Medulla oblongata (tissue), 1 donor: Measurements from ENCODE around the gene POLR1E.
"Not testable (repeated sequence)": the region's sequence is repeated elsewhere in the genome, so short reads cannot be mapped to it uniquely, and the experiment has no call there.

Source experiments
- DNase-seq: peaks from one replicate; pipeline ENCODE4 v3.0.0-alpha.2; 2015; ENCODE audit errors: extremely low spot score

Gene POLR1E

DNA sequence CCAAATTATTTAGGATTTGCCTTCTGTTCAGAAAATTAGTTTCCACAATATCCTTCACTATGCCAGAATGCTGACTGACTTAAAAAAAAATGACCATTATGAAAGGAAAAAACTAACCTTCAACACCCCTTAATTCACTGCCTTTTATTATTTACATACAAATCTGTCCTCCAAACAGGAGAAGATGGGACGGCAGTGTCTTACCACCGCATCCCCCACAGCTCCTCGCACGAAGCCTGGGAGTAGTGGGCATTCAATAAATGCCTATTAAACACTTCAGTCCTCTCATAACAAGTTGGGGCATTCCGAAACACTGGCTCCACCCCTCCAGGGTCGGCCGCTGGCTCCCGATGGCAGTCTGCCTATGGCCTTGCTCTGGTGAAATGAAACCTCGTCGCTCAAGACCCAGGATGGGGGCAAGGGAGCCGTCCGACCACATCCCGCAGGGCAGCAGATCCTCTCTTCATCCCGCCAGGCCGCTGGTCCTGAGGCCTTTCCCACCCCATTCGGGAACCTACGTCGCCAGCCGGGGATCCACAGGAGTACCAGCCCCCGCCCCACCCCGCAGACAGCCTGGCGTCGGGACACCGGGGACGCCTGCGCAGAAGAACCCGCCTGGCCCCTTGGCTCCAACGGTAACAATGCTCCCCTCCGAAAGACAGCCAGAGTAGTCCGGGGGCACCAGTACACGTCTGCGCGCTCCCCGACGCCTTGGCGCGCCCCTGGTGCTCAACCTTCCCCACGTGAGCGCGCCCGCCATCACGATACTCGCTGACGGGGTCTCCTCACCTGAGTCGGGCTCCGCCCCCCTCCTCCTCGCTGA is 21.1 kb upstream of the POLR1E start:
- DNase-seq: peak; percentile 71

DNA sequence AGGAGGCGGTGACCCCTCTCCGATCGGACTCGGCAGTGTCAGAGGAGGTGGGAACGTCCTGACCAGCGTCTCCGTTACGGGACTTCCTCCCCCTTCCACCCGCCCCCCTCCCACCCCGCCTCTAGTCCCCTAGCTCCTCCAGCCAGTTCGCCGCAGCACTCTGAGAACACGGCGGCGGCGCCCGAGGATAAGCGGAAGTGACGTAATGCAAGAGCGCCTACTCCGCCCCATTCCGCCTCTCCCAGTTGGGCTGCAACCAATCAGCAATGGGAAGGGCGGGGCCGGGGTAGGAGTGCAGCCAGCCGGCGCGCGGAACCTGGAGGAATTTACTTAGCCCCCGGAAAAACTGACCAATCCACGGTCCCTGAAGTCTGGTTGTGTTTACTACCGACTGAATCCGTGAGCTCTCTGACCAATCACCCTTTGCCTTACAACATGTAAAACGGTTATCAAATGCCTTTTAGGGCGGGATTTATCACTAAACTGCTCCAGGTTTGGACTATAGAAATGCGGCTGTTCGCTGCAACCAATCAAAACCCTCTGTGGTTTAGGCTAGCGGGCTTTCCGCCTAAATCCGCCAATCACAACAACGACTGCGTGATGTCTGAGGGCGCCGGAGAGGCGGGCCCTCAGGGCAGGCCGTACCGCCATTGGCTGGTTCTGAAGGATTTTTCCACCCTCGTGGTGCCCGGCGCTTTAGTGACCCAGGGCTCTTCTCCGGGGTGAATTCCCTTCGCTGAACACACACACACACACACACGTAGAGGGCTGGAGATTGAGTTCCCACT is 20.3 kb upstream of the POLR1E start, which contains the start of gene ZBTB5:
TSS of gene ZBTB5 (minus strand) at position 202 of the 788 bp plus-strand sequence. CDS start 22,899 bp downstream, outside the sequence.
- peak; percentile 100 for DNase-seq

DNA sequence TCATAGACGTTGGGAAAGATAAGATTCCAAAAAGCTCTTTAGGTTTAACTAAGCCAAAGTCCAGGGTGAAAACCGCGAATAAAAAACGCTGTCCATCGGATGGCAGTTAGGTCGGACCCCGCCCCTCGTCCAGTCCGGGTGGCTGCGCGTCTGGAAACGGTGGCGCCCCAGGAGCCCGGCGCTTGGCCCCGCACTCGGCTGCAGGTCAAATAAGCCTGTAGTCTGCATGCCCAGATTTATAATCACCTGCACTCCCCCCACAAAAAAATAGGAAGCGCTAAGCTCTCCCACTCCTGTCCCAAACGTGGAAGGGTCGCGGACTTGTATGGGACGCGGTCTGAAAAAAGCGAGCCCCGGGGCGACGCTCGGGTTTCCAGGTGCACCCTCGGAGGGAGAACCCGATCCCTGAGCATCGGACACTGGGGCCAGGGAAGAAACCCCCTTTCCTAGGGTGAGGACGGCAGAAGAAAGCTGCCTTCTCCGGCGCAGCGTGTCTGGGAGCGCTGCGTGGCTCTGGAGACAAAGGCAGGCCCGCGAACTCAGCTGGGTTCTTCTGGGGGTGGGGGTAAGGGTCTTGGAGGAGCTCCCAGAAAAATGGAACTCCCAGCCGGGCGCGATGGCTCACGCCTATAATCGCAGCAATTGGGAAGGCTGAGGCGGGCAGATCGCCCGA is 19.6 kb upstream of the POLR1E start:
- peak; percentile 63 for DNase-seq

DNA sequence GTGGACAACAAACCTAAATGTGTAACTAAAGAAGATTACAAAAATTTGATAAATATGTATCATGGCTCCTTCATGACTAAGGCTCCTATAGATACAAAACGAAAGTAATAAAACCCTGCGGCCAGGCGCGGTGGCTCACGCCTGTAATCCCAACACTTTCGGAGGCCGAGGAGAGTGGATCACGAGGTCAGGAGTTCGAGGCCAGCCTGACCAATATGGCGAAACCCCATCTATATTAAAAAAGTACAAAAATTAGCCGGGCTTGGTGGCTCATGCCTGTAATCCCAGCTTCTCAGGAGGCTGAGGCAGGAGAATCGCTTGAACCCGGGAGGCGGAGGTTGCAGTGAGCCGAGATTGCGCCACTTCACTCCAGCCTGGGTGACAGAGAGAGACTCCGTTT is 18.2 kb upstream of the POLR1E start:
- not testable (repeated sequence) for DNase-seq

DNA sequence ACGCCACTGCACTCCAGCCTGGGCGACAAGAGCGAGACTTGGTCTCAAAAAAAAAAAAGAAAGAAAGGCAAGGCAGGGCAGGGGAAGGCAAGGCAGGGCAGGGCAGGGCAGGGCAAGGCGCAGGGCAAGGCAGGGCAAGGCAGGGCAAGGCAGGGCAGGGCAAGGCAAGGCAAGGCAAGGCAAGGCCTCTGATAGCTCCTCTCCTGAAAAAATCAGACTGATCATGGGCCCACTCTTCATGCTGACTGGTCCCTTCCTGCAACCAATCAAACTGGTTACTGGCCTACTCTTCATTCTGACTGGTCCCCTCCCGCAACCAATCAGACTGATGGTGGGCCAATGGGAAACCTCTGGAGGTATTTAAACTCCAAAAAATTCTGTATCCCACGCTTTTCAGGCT is 17.1 kb upstream of the POLR1E start:
- DNase-seq: no peak

DNA sequence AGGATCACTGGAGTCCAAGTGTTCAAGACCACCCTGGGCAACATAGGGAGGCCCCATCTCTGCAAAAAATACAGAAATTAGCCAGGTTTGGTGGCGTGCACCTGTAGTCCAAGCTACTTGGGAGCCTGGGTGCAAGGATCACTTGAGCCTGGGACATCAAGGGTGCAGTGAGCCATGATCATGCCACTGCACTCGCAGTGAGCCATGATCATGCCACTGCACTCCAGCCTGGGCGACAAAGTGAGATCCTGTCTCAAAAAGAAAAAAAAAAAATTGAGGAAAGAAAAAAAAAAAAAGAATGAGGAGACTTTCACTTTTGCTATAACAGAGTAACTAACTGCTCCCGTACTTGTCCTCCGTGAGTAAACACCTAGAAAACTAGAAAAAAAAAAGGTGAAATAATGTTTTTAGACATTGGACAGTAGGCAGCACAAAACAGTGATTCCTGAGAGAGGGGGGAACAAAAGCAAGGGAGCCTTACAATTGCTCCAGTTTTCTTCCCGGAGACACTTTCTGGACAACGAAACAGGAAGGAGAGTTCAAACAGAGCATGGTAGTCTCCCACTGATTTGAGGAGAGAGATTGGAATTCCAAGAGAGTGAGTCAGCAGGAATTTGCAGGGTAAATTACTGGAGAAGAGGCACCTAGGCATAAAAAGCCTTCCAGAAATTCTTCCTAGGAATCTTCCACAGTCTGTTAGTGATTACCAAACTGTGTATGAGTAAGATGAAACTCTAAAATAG is 13.6 kb upstream of the POLR1E start:
- peak; percentile 29 for DNase-seq

DNA sequence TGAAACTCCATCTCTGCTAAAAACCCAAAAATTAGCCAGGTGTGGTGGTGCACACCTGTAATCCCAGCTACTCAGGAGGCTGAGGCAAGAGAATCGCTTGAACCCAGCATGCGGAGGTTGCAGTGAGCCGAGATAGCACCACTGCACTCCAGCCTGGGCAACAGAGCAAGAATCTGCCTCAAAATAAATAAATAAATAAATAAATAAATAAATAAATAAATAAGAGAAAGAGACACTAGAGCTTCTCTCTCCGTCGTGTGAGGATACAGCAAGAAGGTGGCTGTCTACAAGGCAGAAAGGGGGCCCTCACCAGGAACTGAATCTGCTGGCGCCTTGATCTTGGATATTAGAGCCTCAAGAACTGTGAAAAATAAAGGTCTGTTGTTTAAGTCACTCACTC is 11.8 kb upstream of the POLR1E start:
- DNase-seq: not testable (repeated sequence)

DNA sequence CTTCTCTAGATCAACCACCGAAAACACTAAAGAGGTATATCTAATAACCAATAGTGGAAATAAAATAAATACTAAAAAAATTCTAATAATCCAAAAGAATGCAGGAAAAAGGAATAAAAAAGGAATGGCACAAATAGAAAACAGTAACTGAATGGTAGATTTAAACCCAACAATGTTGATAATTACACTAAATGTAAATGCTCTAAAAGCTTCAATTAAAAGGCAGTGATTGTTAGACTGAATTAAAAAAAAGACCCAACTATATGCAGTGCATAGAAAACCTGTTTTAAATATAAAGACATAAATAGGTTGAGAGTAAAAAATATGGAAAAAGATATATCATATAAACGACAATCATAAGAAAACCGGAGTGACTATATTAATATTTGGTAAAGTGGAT is 11.3 kb upstream of the POLR1E start:
- DNase-seq: no peak

DNA sequence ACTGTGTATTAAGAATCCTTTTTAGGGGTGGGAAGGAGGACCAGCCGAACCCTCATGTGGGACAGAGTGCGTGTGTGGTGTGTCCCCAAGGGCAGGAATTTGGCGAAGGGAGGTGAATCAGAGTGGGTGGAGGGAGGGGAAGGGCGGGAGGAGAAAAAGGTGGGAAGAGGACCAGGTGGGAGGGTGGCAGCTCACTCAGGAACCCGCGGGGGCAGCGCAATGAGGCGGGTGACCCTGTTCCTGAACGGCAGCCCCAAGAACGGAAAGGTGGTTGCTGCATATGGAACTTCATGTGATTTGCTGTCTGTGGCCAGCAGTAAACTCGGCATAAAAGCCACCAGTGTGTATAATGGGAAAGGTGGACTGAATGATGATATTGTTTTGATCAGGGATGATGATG is 8.8 kb upstream of the POLR1E start:
- DNase-seq: no peak

DNA sequence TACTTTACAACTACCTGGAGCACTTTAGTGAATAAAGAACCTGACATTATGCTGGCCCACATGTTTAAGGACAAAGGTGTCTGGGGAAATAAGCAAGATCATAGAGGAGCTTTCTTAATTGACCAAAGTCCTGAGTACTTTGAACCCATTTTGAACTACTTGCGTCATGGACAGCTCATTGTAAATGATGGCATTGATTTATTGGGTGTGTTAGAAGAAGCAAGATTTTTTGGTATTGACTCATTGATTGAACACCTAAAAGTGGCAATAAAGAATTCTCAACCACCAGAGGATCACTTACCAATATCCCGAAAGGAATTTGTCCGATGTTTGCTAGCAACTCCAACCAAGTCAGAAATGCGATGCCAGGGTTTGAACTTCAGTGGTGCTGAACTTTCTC is 8.3 kb upstream of the POLR1E start:
- not testable (repeated sequence) for DNase-seq

DNA sequence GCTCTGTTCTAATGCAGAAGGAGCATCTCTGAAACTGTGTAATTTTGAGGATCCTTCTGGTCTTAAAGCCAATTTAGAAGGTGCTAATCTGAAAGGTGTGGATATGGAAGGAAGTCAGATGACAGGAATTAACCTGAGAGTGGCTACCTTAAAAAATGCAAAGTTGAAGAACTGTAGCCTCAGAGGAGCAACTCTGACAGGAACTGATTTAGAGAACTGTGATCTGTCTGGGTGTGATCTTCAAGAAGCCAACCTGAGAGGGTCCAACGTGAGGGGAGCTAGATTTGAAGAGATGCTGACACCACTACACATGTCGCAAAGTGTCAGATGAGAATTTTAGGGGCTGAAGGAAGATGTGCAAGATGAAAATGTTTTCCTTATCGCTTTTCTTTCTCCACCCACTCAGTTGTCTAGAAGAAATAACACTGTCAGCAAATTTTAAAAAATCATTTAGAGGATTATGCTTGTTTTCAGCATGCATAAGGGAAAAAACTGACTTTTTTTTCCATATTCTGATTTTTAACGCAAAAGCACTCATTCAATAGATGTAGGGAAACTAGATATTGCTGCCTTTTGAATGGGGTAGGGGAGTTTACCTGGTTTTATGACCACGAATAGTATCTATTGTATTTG is 7.6 kb upstream of the POLR1E start:
- DNase-seq: not testable (repeated sequence)

DNA sequence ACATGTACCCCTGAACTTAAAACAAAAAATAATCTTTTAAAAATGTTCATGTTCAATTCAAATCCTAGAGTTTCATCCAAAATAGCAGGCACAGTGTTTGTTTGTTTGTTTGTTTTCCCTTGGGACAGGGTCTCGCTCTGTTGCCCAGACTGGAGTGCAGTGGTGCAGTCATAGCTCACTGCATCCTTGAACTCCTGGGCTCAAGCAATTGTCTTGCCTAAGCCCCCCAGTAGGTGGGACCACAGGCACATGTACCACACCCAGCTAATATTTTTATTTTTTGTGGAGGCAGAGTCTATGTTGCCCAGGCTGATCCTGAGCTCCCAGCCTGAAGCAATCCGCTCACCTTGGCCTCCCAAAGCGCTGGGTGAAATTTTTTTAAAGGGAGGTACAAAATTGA is 5.0 kb upstream of the POLR1E start:
- no peak for DNase-seq

DNA sequence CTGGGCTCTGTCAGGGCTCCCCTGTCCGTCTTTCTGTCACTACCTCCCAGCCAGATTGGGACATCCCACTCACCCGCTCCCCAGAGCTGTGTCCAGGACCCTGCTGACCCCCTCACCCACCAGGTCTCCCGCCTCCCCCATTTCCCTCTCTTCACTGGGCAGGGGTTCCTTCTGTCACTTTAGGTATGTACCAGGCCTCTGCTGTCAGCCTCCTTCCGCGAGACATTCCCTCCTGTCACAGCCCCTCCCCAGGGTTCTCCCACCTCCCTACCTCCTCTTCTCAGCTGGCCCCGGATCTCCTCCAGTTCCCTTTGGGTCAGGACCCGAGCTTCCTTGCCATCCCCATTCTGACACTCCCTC is 488 bp downstream of the POLR1E start:
- no peak for DNase-seq

DNA sequence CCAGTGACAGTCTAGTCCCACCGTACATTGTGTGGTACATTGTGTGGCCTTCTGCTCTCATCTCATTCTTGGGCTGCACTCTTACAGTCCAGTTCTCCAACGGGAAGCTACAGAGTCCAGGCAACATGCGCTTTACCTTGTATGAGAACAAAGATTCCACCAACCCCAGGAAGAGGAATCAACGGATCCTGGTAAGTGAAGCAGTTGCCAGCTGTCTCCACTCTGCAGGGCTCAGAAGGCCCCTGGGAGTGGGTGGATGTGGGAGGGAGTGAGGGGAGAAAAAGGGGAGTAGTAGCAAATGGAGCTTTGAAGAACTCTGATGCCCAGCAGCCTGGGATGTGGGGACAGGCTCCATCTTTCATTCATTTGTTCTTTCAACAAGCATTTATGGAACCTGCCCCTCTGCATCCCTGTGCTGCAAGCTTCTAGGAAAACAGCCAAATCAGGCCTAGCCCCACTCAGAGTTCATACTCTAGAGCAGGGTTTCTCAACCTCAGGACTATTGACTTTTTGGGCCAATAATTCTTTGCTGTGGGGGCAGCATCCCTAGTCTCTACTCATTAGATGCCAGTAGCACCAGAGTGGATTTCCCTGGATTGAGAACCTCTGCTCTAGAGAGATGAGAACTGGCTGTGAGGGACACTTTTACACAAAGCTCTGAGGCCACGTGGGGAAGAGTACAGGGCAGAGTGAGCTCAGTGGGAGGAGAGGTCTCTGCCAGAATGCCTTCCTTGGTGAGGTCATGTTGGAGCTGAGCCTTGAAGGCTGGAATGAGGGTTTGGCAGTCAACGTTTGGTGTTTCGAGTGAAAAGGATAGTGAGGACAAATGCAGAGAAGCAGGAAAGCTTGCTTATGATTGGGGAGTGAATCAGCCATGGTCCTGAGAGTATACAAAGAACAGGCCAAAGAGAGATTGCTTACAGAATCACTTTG is 1.1 kb downstream of the POLR1E start:
- peak; percentile 88 for DNase-seq

DNA sequence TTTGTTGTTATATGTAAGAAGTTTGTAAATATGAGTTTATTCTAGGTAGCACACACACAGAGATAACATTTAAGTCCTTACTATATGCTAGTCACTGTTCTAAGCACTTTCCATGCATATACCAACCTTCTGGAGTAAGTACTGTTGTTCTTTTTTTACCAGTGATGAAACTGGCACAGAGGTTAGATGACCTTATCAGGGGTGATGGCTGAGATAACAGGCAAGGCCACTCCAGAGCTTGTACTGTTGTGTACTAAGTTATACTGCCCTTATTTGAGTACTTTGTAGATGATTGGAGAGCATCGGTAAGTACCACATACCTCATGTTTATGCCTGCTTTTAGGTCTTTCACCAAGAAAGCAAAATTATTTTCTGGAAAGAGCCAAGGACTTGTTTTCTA is 6.2 kb downstream of the POLR1E start:
- no peak for DNase-seq

DNA sequence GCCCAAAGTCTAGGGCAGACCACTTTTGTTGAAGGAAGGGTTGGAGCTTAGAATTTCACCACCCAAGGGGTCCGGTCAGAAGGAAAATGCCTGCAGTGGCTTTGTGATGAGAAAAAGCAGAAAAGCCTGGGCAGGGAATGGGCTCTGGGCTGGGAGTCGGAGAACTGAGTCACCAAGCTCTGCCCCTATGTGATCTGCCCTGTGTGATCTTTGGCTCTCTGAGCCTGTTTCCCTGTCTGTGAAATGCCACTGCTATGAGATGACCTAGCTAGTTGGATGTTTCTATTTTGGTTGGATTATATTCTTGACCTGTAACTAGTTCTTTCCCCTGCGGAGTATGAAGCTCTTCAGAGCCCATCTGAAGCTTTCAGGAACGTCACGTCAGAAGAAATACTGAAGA is 9.8 kb downstream of the POLR1E start:
- no peak for DNase-seq

DNA sequence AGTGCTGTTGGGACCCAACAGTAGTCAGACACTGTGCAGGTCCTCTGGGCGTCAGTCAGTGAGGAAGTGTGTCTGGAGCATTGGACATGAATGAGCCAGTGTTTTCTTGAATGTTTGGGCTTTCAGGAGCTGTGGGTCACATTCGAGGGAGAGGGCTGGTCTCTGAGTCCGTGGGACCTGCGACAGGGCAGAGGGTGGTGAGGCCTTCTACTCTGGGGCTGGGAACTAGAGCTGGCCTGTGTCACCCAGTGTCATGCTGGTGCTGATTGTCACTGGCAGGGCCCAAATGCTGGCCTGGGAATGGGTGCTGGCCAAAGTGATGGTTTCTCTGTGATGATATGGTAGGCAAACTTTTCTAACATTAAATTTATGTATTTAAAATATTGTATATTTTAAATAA is 10.3 kb downstream of the POLR1E start:
- no peak for DNase-seq

DNA sequence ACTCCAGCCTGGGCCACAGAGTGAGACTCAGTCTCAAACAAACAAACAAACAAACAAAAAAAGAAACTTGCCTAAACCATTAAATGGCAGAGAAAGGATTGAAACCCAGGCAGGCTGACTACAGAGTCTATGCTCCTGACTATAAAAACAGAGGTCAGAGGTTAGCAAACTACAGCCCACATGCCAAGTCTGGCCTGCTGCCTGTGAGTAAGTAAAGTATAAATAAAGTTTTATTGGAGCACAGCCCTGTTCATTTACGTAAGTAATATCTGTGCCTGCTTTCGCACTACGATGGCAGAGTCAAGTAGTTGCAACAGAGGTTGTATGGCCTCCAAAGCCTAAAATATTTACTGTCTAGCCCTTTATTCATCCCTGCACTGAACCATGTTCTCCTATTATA is 11.6 kb downstream of the POLR1E start:
- DNase-seq: no peak

DNA sequence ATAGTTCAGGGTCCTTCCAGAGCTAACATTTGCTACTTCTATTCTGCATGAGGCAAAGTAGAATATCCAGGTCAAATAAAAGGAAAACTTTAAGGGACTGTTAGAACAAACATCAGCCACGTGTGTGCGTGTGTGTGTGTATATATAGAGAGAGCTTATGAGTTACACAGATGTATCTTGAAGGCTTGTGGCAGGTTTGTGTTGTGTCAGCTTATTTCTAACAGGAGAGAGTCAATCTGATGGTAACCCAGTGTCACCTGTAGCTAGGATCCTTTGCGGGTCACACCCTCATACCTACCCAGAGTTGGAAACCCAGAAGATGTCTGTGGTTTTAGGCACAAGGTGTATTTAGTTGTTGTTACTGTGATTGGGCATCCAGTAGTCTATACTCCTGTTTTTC is 12.7 kb downstream of the POLR1E start:
- DNase-seq: no peak

DNA sequence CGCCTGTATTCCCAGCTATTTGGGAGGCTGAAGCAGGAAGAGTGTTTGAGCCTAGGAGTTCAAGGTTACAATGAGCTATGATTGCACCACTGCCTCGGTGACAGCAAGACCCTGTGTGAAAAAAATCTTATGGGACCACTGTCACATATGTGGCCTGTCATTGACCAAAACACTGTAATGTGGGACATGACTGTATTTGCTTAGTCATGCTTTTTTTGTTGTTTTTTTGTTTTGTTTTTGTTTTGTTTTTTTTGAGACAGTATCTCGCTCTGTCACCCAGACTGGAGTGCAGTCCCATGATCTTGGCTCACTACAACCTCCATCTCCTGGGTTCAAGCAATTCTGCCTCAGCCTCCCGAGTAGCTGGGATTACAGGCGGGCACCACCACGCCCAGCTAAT is 13.5 kb downstream of the POLR1E start:
- no peak for DNase-seq
